Tibial nerve (tissue), 4 donors: Measurements from ENCODE around the gene TTC16. TPM values are rescaled to one million over a fixed set of nuclear protein-coding genes. Genes with fewer than 3 reads are reported as not detected.

ENCODE experiments used
- DNase-seq, 2 donors: peaks; one replicate each; pipeline ENCODE4 v3.0.0-alpha.2; 2019; ENCODE audit warnings: low spot score in 2 of 2
- H3K27ac ChIP-seq, 4 donors: fragments of 200-600 bp; sonication (generic) in 3 of 4; one replicate each; pipeline ENCODE4 v1.5.1; 2017 to 2019; ENCODE audit warnings: mild to moderate bottlenecking in 1 of 4
- H3K27me3 ChIP-seq, 2 donors: fragments of 200-600 bp; sonication (generic) in 1 of 2; one replicate each; pipeline versions ENCODE4 v1.5.1 to v1.6.0; 2017 to 2019
- H3K36me3 ChIP-seq, 3 donors: fragments of 200-600 bp; sonication (generic); one replicate each; pipeline ENCODE4 v1.5.1; 2018 to 2019
- H3K4me1 ChIP-seq, 4 donors: fragments of 200-600 bp; sonication (generic) in 3 of 4; one replicate each; pipeline ENCODE4 v1.5.1; 2017 to 2019
- H3K4me3 ChIP-seq, 4 donors: fragments of 200-600 bp; sonication (generic) in 3 of 4; one replicate each; pipeline ENCODE4 v1.5.1; 2017 to 2019; ENCODE audit warnings: mild to moderate bottlenecking in 1 of 4, moderate library complexity in 1 of 4
- H3K9me3 ChIP-seq, 4 donors: fragments of 200-600 bp; sonication (generic) in 3 of 4; one replicate each; pipeline ENCODE4 v1.5.1; 2017 to 2019
- CTCF ChIP-seq, 5 experiments: fragments of 200-600 bp in 3 of 5; fragments of 450-650 bp in 2 of 5; sonication (generic) in 3 of 5; IDR thresholded peaks; one replicate each; pipeline ENCODE4 v1.5.1; 2016 to 2019; ENCODE audit warnings: antibody characterized with exemption in 5 of 5, mild to moderate bottlenecking in 3 of 5, moderate library complexity in 2 of 5
- EP300 ChIP-seq, 2 donors: sonication (generic); formaldehyde crosslinking; IDR thresholded peaks; one replicate each; pipeline ENCODE4 v1.6.1; 2017; ENCODE audit warnings: antibody characterized with exemption in 2 of 2, mild to moderate bottlenecking in 1 of 2
- POLR2A ChIP-seq, 2 donors: fragments of 450-650 bp; IDR thresholded peaks; one replicate each; pipeline ENCODE4 v1.6.1; 2017; ENCODE audit warnings: antibody characterized with exemption in 2 of 2, mild to moderate bottlenecking in 2 of 2, moderate library complexity in 2 of 2
- WGBS, 2 donors: methylation state at CpG; one replicate each; pipeline ENCODE4 v1.1.5; 2018; 5-methylcytosine and 5-hydroxymethylcytosine counted together
- total RNA-seq, 4 donors: library from RNA; depleted of rRNA; stranded (reverse); fragments of >200 nt; gene quantifications; one replicate each; pipeline ENCODE4 v1.1.0, GENCODE V29; 2016

TTC16 gene
- total RNA-seq, 4 donors from 2014 or later, result 0.30 TPM; not detected in 3

GRCh38 chr9:127676638-127677037 lies 39.2 kb upstream of the TTC16 start:
- Histone ChIP-seq H3K4me1 (no peaks in the 10 kb centered on the region), H3K9me3 (no peaks in the 10 kb centered on the region), H3K27ac (no peak overlapping the region), H3K36me3 (peaks cover 0 to 99% (median 2%) of the 10 kb centered on the region in 3 donors), H3K27me3 (no peaks in the 10 kb centered on the region), H3K4me3 (no peak overlapping the region)
- DNase-seq, result no peak
- TF ChIP-seq POLR2A (IDR thresholded peaks at IDR 0.05) (no peak), EP300 (IDR thresholded peaks at IDR 0.05) (no peak), CTCF (IDR thresholded peaks at IDR 0.05) (no peak)
- WGBS, 2 donors, result 86 to 95% methylated on average over 12 of the region's 12 CpGs

GRCh38 chr9:127679506-127679905 lies 36.4 kb upstream of the TTC16 start:
- H3K36me3 ChIP-seq, result peaks cover 2 to 99% (median 7%) of the 10 kb centered on the region in 3 donors
- DNase-seq, result no peak

GRCh38 chr9:127680226-127680625 lies 35.7 kb upstream of the TTC16 start:
- Histone ChIP-seq H3K9me3 (no peaks in the 10 kb centered on the region), H3K36me3 (peaks cover 2 to 99% (median 7%) of the 10 kb centered on the region in 3 donors), H3K27me3 (no peaks in the 10 kb centered on the region), H3K27ac (no peak overlapping the region), H3K4me1 (no peaks in the 10 kb centered on the region), H3K4me3 (no peak overlapping the region)
- DNase-seq, result no peak
- no peak for TF ChIP-seq EP300 (IDR thresholded peaks at IDR 0.05)
- no peak for TF ChIP-seq CTCF (IDR thresholded peaks at IDR 0.05)
- no peak for TF ChIP-seq POLR2A (IDR thresholded peaks at IDR 0.05)
- WGBS, 2 donors, result 84 to 93% methylated on average over 11 of the region's 11 CpGs

More at GRCh38 chr9:127679506-127679905, 36.4 kb upstream of the TTC16 start:
- H3K4me1 ChIP-seq, result no peaks in the 10 kb centered on the region
- H3K4me3 ChIP-seq, result no peak overlapping the region
- H3K9me3 ChIP-seq, result no peaks in the 10 kb centered on the region
- H3K27me3 ChIP-seq, result no peaks in the 10 kb centered on the region
- H3K27ac ChIP-seq, result no peak overlapping the region
- TF ChIP-seq CTCF (IDR thresholded peaks at IDR 0.05) (no peak), EP300 (IDR thresholded peaks at IDR 0.05) (no peak), POLR2A (IDR thresholded peaks at IDR 0.05) (no peak)
- WGBS, 2 donors, result 77 to 80% methylated on average over 2 of the region's 2 CpGs

GRCh38 chr9:127680846-127681245 lies 35.0 kb upstream of the TTC16 start:
- no peaks in the 10 kb centered on the region for H3K9me3 ChIP-seq
- H3K4me1 ChIP-seq, result no peaks in the 10 kb centered on the region
- whole genome bisulfite sequencing, 2 donors, result 88 to 95% methylated on average over 9 of the region's 9 CpGs
- peaks cover 2 to 97% (median 7%) of the 10 kb centered on the region in 3 donors for H3K36me3 ChIP-seq
- DNase-seq, result no peak
- H3K27ac ChIP-seq, result no peak overlapping the region
- H3K27me3 ChIP-seq, result no peaks in the 10 kb centered on the region
- H3K4me3 ChIP-seq, result no peak overlapping the region
- TF ChIP-seq CTCF (IDR thresholded peaks at IDR 0.05) (no peak), POLR2A (IDR thresholded peaks at IDR 0.05) (no peak), EP300 (IDR thresholded peaks at IDR 0.05) (no peak)

- peaks cover 2 to 97% (median 7%) of the 10 kb centered on the region in 3 donors for H3K36me3 ChIP-seq
- 89 to 93% methylated on average over 23 of the region's 23 CpGs for WGBS, 2 donors
- no peaks in the 10 kb centered on the region for H3K4me1 ChIP-seq
- no peak for DNase-seq
- H3K27ac ChIP-seq, result no peak overlapping the region
- TF ChIP-seq CTCF (IDR thresholded peaks at IDR 0.05) (no peak), EP300 (IDR thresholded peaks at IDR 0.05) (no peak), POLR2A (IDR thresholded peaks at IDR 0.05) (no peak)
- no peaks in the 10 kb centered on the region for H3K27me3 ChIP-seq
- H3K4me3 ChIP-seq, result no peak overlapping the region
- no peaks in the 10 kb centered on the region for H3K9me3 ChIP-seq
Observed at GRCh38 chr9:127682351-127683136, 33.3 kb upstream of the TTC16 start.
